Esophagus muscularis mucosa (tissue), 4 donors: ENCODE measurements around the gene ADAT3. TPM values are rescaled to one million over a fixed set of nuclear protein-coding genes. Genes with fewer than 3 reads are reported as not detected.

ENCODE experiments used
- DNase-seq: peaks from one replicate; pipeline ENCODE4 v3.0.0-alpha.2; 2017; ENCODE audit errors: extremely low spot score
- H3K27ac ChIP-seq, 4 donors: fragments of 200-600 bp; sonication (generic); replicated peaks in 1 of 4; 1 replicate in 3 of 4; 2 replicates in 1 of 4; pipeline ENCODE4 v1.5.1; 2016 to 2019; ENCODE audit warnings: mild to moderate bottlenecking in 1 of 4
- H3K27me3 ChIP-seq, 4 donors: fragments of 200-600 bp; sonication (generic); one replicate each; pipeline versions ENCODE4 v1.5.1 to v1.6.0; 2016 to 2019
- H3K36me3 ChIP-seq, 4 donors: fragments of 200-600 bp; sonication (generic); one replicate each; pipeline ENCODE4 v1.5.1; 2016 to 2019
- H3K4me1 ChIP-seq, 4 donors: fragments of 200-600 bp; sonication (generic); one replicate each; pipeline ENCODE4 v1.5.1; 2016 to 2019
- H3K4me3 ChIP-seq, 4 donors: fragments of 200-600 bp; sonication (generic); 1 replicate in 2 of 4; 2 replicates in 2 of 4; pipeline ENCODE4 v1.5.1; 2016 to 2019; ENCODE audit warnings: mild to moderate bottlenecking in 4 of 4, moderate library complexity in 1 of 4
- H3K9me3 ChIP-seq, 4 donors: fragments of 200-600 bp; sonication (generic); 1 replicate in 3 of 4; 2 replicates in 1 of 4; pipeline ENCODE4 v1.5.1; 2016 to 2019
- CTCF ChIP-seq, 3 experiments: fragments of 200-600 bp in 2 of 3; fragments of 450-650 bp in 1 of 3; sonication (generic) in 2 of 3; IDR thresholded peaks; one replicate each; pipeline ENCODE4 v1.5.1; 2017 to 2019; ENCODE audit warnings: antibody characterized with exemption in 3 of 3, mild to moderate bottlenecking in 2 of 3, moderate library complexity in 1 of 3
- EP300 ChIP-seq: sonication (generic); formaldehyde crosslinking; IDR thresholded peaks from one replicate; pipeline ENCODE4 v1.6.1; 2017; ENCODE audit warnings: antibody characterized with exemption
- POLR2A ChIP-seq: fragments of 450-650 bp; IDR thresholded peaks from one replicate; pipeline ENCODE4 v1.6.1; 2017; ENCODE audit warnings: antibody characterized with exemption, moderate library complexity, mild to moderate bottlenecking, low read depth
- POLR2AphosphoS5 ChIP-seq, 2 donors: sonication (generic); formaldehyde crosslinking; IDR thresholded peaks; one replicate each; pipeline ENCODE4 v1.6.1; 2017; ENCODE audit warnings: antibody characterized with exemption in 2 of 2
- WGBS: methylation state at CpG from one replicate; pipeline ENCODE4 v1.1.5; 2018; 5-methylcytosine and 5-hydroxymethylcytosine counted together
- intact Hi-C: fragments of 100-400 bp; cut with DNase I; formaldehyde crosslinking; loops from one replicate; pipeline ENCODE4 v1.15.1; 2023
- total RNA-seq, 4 donors: library from RNA; depleted of rRNA; stranded (reverse); fragments of >200 nt; gene quantifications; one replicate each; pipeline versions ENCODE4 v1.1.0 to v1.2.1, GENCODE V29; 2016

Gene ADAT3
- total RNA-seq, 4 donors from 2014 or later = 3.8 to 5.6 (median 4.4) TPM

GRCh38 chr19:1955171-1956121 is 50.2 kb downstream of the ADAT3 start:
- Histone ChIP-seq H3K4me1 (peaks cover 0 to 36% (median 20%) of the 10 kb centered on the region in 4 donors), H3K4me3 (no peak overlapping the region), H3K27me3 (no peaks in the 10 kb centered on the region), H3K9me3 (no peaks in the 10 kb centered on the region), H3K27ac (no peak overlapping the region), H3K36me3 (peaks cover 7 to 30% (median 22%) of the 10 kb centered on the region in 4 donors)
- intact Hi-C loops = no loop called here
- no peak for TF ChIP-seq POLR2AphosphoS5 (IDR thresholded peaks at IDR 0.05)
- no peak for TF ChIP-seq POLR2A
- 82% methylated on average over 18 of the region's 51 CpGs for WGBS
- no peak for DNase-seq

- H3K9me3 ChIP-seq = no peaks in the 10 kb centered on the region
- peaks cover 0 to 36% (median 20%) of the 10 kb centered on the region in 4 donors for H3K4me1 ChIP-seq
- H3K27ac ChIP-seq = no peak overlapping the region
- H3K27me3 ChIP-seq = no peaks in the 10 kb centered on the region
- no peak for DNase-seq
- H3K36me3 ChIP-seq = peaks cover 7 to 33% (median 24%) of the 10 kb centered on the region in 4 donors
- intact Hi-C loops = no loop called here
- TF ChIP-seq POLR2A (no peak), EP300 (no peak), CTCF (IDR thresholded peaks at IDR 0.05) (no peak), POLR2AphosphoS5 (IDR thresholded peaks at IDR 0.05) (no peak)
- H3K4me3 ChIP-seq = no peak overlapping the region
- WGBS = 89% methylated on average over 12 of the region's 12 CpGs
Observed at GRCh38 chr19:1956122-1956494, 50.9 kb downstream of the ADAT3 start.

- intact Hi-C loops = no loop called here
- no peak overlapping the region for H3K4me3 ChIP-seq
- DNase-seq = no peak
- no peak overlapping the region for H3K27ac ChIP-seq
- H3K4me1 ChIP-seq = peaks cover 0 to 36% (median 20%) of the 10 kb centered on the region in 4 donors
- no peaks in the 10 kb centered on the region for H3K9me3 ChIP-seq
- TF ChIP-seq POLR2A (no peak), POLR2AphosphoS5 (IDR thresholded peaks at IDR 0.05) (no peak), CTCF (IDR thresholded peaks at IDR 0.05) (no peak), EP300 (no peak)
- H3K36me3 ChIP-seq = peaks cover 7 to 35% (median 24%) of the 10 kb centered on the region in 4 donors
- 77% methylated on average over 16 of the region's 28 CpGs for WGBS
- no peaks in the 10 kb centered on the region for H3K27me3 ChIP-seq
Observed at GRCh38 chr19:1956868-1957492, 51.8 kb downstream of the ADAT3 start.

- Histone ChIP-seq H3K36me3 (peaks cover 3 to 30% (median 23%) of the 10 kb centered on the region in 4 donors), H3K27me3 (no peaks in the 10 kb centered on the region), H3K4me1 (peaks cover 0 to 36% (median 18%) of the 10 kb centered on the region in 4 donors), H3K27ac (no peak overlapping the region), H3K9me3 (no peaks in the 10 kb centered on the region), H3K4me3 (no peak overlapping the region)
- no peak for DNase-seq
- TF ChIP-seq EP300 (no peak), POLR2A (no peak), CTCF (IDR thresholded peaks at IDR 0.05) (no peak), POLR2AphosphoS5 (IDR thresholded peaks at IDR 0.05) (no peak)
- WGBS = 87% methylated on average over 27 of the region's 40 CpGs
- intact Hi-C loops = no loop called here
Observed at GRCh38 chr19:1957562-1958248, 52.5 kb downstream of the ADAT3 start.
